ENCODE measurements around the gene SLC26A6. TPM values are rescaled to one million over a fixed set of nuclear protein-coding genes. Genes with fewer than 3 reads are reported as not detected.
A peak's percentile ranks its signal among the peaks of the same experiment; 100 is the strongest.

SLC26A6 gene
- total RNA-seq = 57.2 and 58.2 TPM in 2 replicates

GRCh38 chr3:48635222-48636021 lies at the start of gene SLC26A6:
Gene SLC26A6 (minus strand): TSS chr3:48635461. CDS start chr3:48635393, 68 bp downstream.
- Mint-ChIP-seq H3K36me3 (ENCODE audit: low read depth) (peaks cover 9% of the 10 kb centered on the region), H3K4me1 (peaks cover 19% of the 10 kb centered on the region), H3K4me3 (peak within 1 kb of the TSS; percentile 93), H3K9me3 (no peaks in the 10 kb centered on the region), H3K27ac (peak within 1 kb of the TSS; percentile 91), H3K27me3 (no peaks in the 10 kb centered on the region)
- peak; percentile 99 for DNase-seq
- intact Hi-C loops (cut with micrococcal nuclease) = loop anchor here (1.0 to 10.0 kb wide), 8 partner anchors 21 to 459 kb away; partner anchors contain the start of genes ATRIP, NME6, QRICH1 and UQCRC1

- peaks cover 29% of the 10 kb centered on the region for H3K4me1 Mint-ChIP-seq
- no peaks in the 10 kb centered on the region for H3K27me3 Mint-ChIP-seq
- peak overlapping the region; percentile 94 for H3K4me3 Mint-ChIP-seq
- DNase-seq = peak; percentile 68
- intact Hi-C loops (cut with micrococcal nuclease) = no loop called here
- H3K36me3 Mint-ChIP-seq (ENCODE audit: low read depth) = peaks cover 49% of the 10 kb centered on the region
- peak overlapping the region; percentile 93 for H3K27ac Mint-ChIP-seq
- no peaks in the 10 kb centered on the region for H3K9me3 Mint-ChIP-seq
Observed at GRCh38 chr3:48684480-48685143, 49.4 kb upstream of the SLC26A6 start.

- intact Hi-C loops (cut with micrococcal nuclease) = no loop called here
- H3K4me3 Mint-ChIP-seq = peak overlapping the region; percentile 94
- no peak for DNase-seq
- H3K27me3 Mint-ChIP-seq = no peaks in the 10 kb centered on the region
- H3K36me3 Mint-ChIP-seq (ENCODE audit: low read depth) = peaks cover 50% of the 10 kb centered on the region
- H3K27ac Mint-ChIP-seq = peak overlapping the region; percentile 36
- H3K9me3 Mint-ChIP-seq = no peaks in the 10 kb centered on the region
- peaks cover 29% of the 10 kb centered on the region for H3K4me1 Mint-ChIP-seq
Observed at GRCh38 chr3:48684054-48684349, 48.7 kb upstream of the SLC26A6 start.

GRCh38 chr3:48682786-48683185 lies 47.5 kb upstream of the SLC26A6 start:
- DNase-seq = no peak
- Mint-ChIP-seq H3K9me3 (no peaks in the 10 kb centered on the region), H3K4me1 (peaks cover 29% of the 10 kb centered on the region), H3K27me3 (no peaks in the 10 kb centered on the region), H3K4me3 (no peak overlapping the region), H3K36me3 (ENCODE audit: low read depth) (peaks cover 53% of the 10 kb centered on the region), H3K27ac (no peak overlapping the region)
- intact Hi-C loops (cut with micrococcal nuclease) = no loop called here

GRCh38 chr3:48681974-48682610 lies 46.8 kb upstream of the SLC26A6 start:
- H3K4me3 Mint-ChIP-seq = no peak overlapping the region
- intact Hi-C loops (cut with micrococcal nuclease) = no loop called here
- DNase-seq = no peak
- peaks cover 54% of the 10 kb centered on the region for H3K36me3 Mint-ChIP-seq (ENCODE audit: low read depth)
- H3K27ac Mint-ChIP-seq = no peak overlapping the region
- H3K4me1 Mint-ChIP-seq = peaks cover 29% of the 10 kb centered on the region
- no peaks in the 10 kb centered on the region for H3K27me3 Mint-ChIP-seq
- H3K9me3 Mint-ChIP-seq = no peaks in the 10 kb centered on the region

- Mint-ChIP-seq H3K36me3 (ENCODE audit: low read depth) (peaks cover 53% of the 10 kb centered on the region), H3K9me3 (no peaks in the 10 kb centered on the region), H3K27me3 (no peaks in the 10 kb centered on the region), H3K27ac (no peak overlapping the region), H3K4me1 (peaks cover 27% of the 10 kb centered on the region), H3K4me3 (no peak overlapping the region)
- intact Hi-C loops (cut with micrococcal nuclease) = no loop called here
- DNase-seq = no peak
Observed at GRCh38 chr3:48681541-48681880, 46.2 kb upstream of the SLC26A6 start.

GRCh38 chr3:48680811-48681540 lies 45.7 kb upstream of the SLC26A6 start:
- intact Hi-C loops (cut with micrococcal nuclease) = no loop called here
- peak overlapping the region; percentile 54 for H3K27ac Mint-ChIP-seq
- no peak overlapping the region for H3K4me3 Mint-ChIP-seq

GRCh38 chr3:48679411-48680391 lies 44.4 kb upstream of the SLC26A6 start:
- H3K4me1 Mint-ChIP-seq = peaks cover 17% of the 10 kb centered on the region

More at GRCh38 chr3:48680811-48681540, 45.7 kb upstream of the SLC26A6 start:
- H3K36me3 Mint-ChIP-seq (ENCODE audit: low read depth) = peaks cover 58% of the 10 kb centered on the region
- no peaks in the 10 kb centered on the region for H3K27me3 Mint-ChIP-seq
- peaks cover 21% of the 10 kb centered on the region for H3K4me1 Mint-ChIP-seq
- H3K9me3 Mint-ChIP-seq = no peaks in the 10 kb centered on the region
- DNase-seq = no peak

GRCh38 chr3:48678566-48679380 lies 43.5 kb upstream of the SLC26A6 start:
- peaks cover 11% of the 10 kb centered on the region for H3K4me1 Mint-ChIP-seq
- no peak for DNase-seq
- intact Hi-C loops (cut with micrococcal nuclease) = no loop called here
- H3K27ac Mint-ChIP-seq = no peak overlapping the region
- H3K4me3 Mint-ChIP-seq = no peak overlapping the region
- no peaks in the 10 kb centered on the region for H3K9me3 Mint-ChIP-seq
- H3K27me3 Mint-ChIP-seq = no peaks in the 10 kb centered on the region
- peaks cover 63% of the 10 kb centered on the region for H3K36me3 Mint-ChIP-seq (ENCODE audit: low read depth)

More at GRCh38 chr3:48679411-48680391, 44.4 kb upstream of the SLC26A6 start:
- Mint-ChIP-seq H3K36me3 (ENCODE audit: low read depth) (peaks cover 63% of the 10 kb centered on the region), H3K4me3 (no peak overlapping the region), H3K9me3 (no peaks in the 10 kb centered on the region), H3K27me3 (no peaks in the 10 kb centered on the region), H3K27ac (no peak overlapping the region)
- no peak for DNase-seq
- intact Hi-C loops (cut with micrococcal nuclease) = no loop called here

- Mint-ChIP-seq H3K36me3 (ENCODE audit: low read depth) (peaks cover 64% of the 10 kb centered on the region), H3K4me1 (peaks cover 8% of the 10 kb centered on the region), H3K27ac (peak overlapping the region; percentile 4), H3K4me3 (no peak overlapping the region), H3K27me3 (no peaks in the 10 kb centered on the region), H3K9me3 (no peaks in the 10 kb centered on the region)
- intact Hi-C loops (cut with micrococcal nuclease) = no loop called here
- no peak for DNase-seq
Observed at GRCh38 chr3:48678056-48678455, 42.8 kb upstream of the SLC26A6 start.

- Mint-ChIP-seq H3K27ac (no peak overlapping the region), H3K36me3 (ENCODE audit: low read depth) (peaks cover 52% of the 10 kb centered on the region), H3K4me3 (no peak overlapping the region), H3K4me1 (no peaks in the 10 kb centered on the region), H3K27me3 (no peaks in the 10 kb centered on the region), H3K9me3 (no peaks in the 10 kb centered on the region)
- no peak for DNase-seq
- intact Hi-C loops (cut with micrococcal nuclease) = no loop called here
Observed at GRCh38 chr3:48674505-48674904, 39.2 kb upstream of the SLC26A6 start.

GRCh38 chr3:48672522-48672921 lies 37.3 kb upstream of the SLC26A6 start:
- no peaks in the 10 kb centered on the region for H3K4me1 Mint-ChIP-seq
- intact Hi-C loops (cut with micrococcal nuclease) = no loop called here
- H3K36me3 Mint-ChIP-seq (ENCODE audit: low read depth) = peaks cover 43% of the 10 kb centered on the region
- DNase-seq = no peak
- H3K4me3 Mint-ChIP-seq = no peak overlapping the region
- no peaks in the 10 kb centered on the region for H3K9me3 Mint-ChIP-seq
- H3K27ac Mint-ChIP-seq = no peak overlapping the region
- H3K27me3 Mint-ChIP-seq = no peaks in the 10 kb centered on the region
